ENCODE data around the gene CWH43. TPM values are rescaled to one million over a fixed set of nuclear protein-coding genes. Genes with fewer than 3 reads are reported as not detected.

CWH43 gene
- total and polyA plus RNA-seq, 2 donors (not counting 1 experiment from before 2014, with no cell fraction given): not detected

GRCh38 chr4:48947731-48948130, 38.3 kb upstream of the CWH43 start:
- H2AFZ ChIP-seq (ENCODE audit: insufficient read depth, low read depth, low read length, poor library complexity, severe bottlenecking): no peak overlapping the region
- H3K27me3 ChIP-seq (replicated peaks in 1 of 4; ENCODE audit: control extremely low read depth in 1 of 4, control insufficient read depth in 3 of 4, insufficient read depth in 4 of 4, low read length in 3 of 4): peaks cover 0 to 10% (median 4%) of the 10 kb centered on the region in 4 experiments
- no peaks in the 10 kb centered on the region for H4K20me1 ChIP-seq (ENCODE audit: control insufficient read depth, insufficient read depth, low read length, poor library complexity, severe bottlenecking)
- no peaks in the 10 kb centered on the region for H3K4me1 Mint-ChIP-seq
- H3K9me3 Mint-ChIP-seq (ENCODE audit: insufficient read depth): no peaks in the 10 kb centered on the region
- no peaks in the 10 kb centered on the region for H3K79me2 ChIP-seq (ENCODE audit: control insufficient read depth, insufficient read depth, low read length)
- H3K27ac ChIP-seq (ENCODE audit: low read length in 2 of 2): no peak overlapping the region
- ATAC-seq (ENCODE audit: low read depth) (no peak), DNase-seq (no peak)
- WGBS (ENCODE audit: insufficient coverage): no CpG with 5 or more reads among the region's 1 CpG
- no peaks in the 10 kb centered on the region for H3K4me1 ChIP-seq (ENCODE audit: control insufficient read depth in 2 of 2, insufficient read depth in 2 of 2, low read length in 2 of 2)
- H3K9ac ChIP-seq (ENCODE audit: low read length): no peak overlapping the region
- CTCF ChIA-PET: no interaction called here
- H3K9me3 ChIP-seq (ENCODE audit: control extremely low read depth in 1 of 3, control insufficient read depth in 2 of 3, insufficient read depth in 1 of 3, low read length in 2 of 3): peaks cover 0 to 6% (median 0%) of the 10 kb centered on the region in 3 donors
- H3K27me3 Mint-ChIP-seq: peaks cover 40% of the 10 kb centered on the region
- H3K4me2 ChIP-seq (replicated peaks; ENCODE audit: low read depth, low read length, poor library complexity, severe bottlenecking): no peak overlapping the region
- intact Hi-C loops (cut with micrococcal nuclease): no loop called here
- no peak overlapping the region for H3K27ac Mint-ChIP-seq
- H3K4me3 ChIP-seq (ENCODE audit: control extremely low read depth in 1 of 5, extremely low read depth in 1 of 5, insufficient read depth in 1 of 5, low read depth in 2 of 5, low read length in 4 of 5): no peak overlapping the region
- TF ChIP-seq EZH2 (IDR thresholded peaks at IDR 0.05; ENCODE audit: borderline replicate concordance, insufficient read depth, low read depth, low read length, poor library complexity, severe bottlenecking) (no peak), CTCF (IDR thresholded peaks at IDR 0.05) (no peak)
- H3K36me3 ChIP-seq (replicated peaks in 1 of 2; ENCODE audit: control extremely low read depth in 1 of 2, control insufficient read depth in 1 of 2, extremely low read depth in 1 of 2, insufficient read depth in 2 of 2, low read length in 1 of 2): no peaks in the 10 kb centered on the region
- no peak overlapping the region for H3K4me3 Mint-ChIP-seq
- POLR2A ChIA-PET: no interaction called here

- Histone ChIP-seq H3K4me3 (ENCODE audit: control extremely low read depth in 1 of 5, extremely low read depth in 1 of 5, insufficient read depth in 1 of 5, low read depth in 2 of 5, low read length in 4 of 5) (no peak overlapping the region), H3K27ac (ENCODE audit: low read length in 2 of 2) (no peak overlapping the region), H3K4me2 (replicated peaks; ENCODE audit: low read depth, low read length, poor library complexity, severe bottlenecking) (no peak overlapping the region), H3K27me3 (replicated peaks in 1 of 4; ENCODE audit: control extremely low read depth in 1 of 4, control insufficient read depth in 3 of 4, insufficient read depth in 4 of 4, low read length in 3 of 4) (peaks cover 0 to 9% (median 4%) of the 10 kb centered on the region in 4 experiments), H2AFZ (ENCODE audit: insufficient read depth, low read depth, low read length, poor library complexity, severe bottlenecking) (no peak overlapping the region), H3K79me2 (ENCODE audit: control insufficient read depth, insufficient read depth, low read length) (no peaks in the 10 kb centered on the region), H3K36me3 (replicated peaks in 1 of 2; ENCODE audit: control extremely low read depth in 1 of 2, control insufficient read depth in 1 of 2, extremely low read depth in 1 of 2, insufficient read depth in 2 of 2, low read length in 1 of 2) (no peaks in the 10 kb centered on the region), H4K20me1 (ENCODE audit: control insufficient read depth, insufficient read depth, low read length, poor library complexity, severe bottlenecking) (no peaks in the 10 kb centered on the region), H3K9me3 (ENCODE audit: control extremely low read depth in 1 of 3, control insufficient read depth in 2 of 3, insufficient read depth in 1 of 3, low read length in 2 of 3) (peaks cover 0 to 6% (median 0%) of the 10 kb centered on the region in 3 donors), H3K9ac (ENCODE audit: low read length) (no peak overlapping the region), H3K4me1 (ENCODE audit: control insufficient read depth in 2 of 2, insufficient read depth in 2 of 2, low read length in 2 of 2) (no peaks in the 10 kb centered on the region)
- Mint-ChIP-seq H3K4me1 (no peaks in the 10 kb centered on the region), H3K4me3 (no peak overlapping the region), H3K9me3 (ENCODE audit: insufficient read depth) (no peaks in the 10 kb centered on the region), H3K27me3 (peaks cover 33% of the 10 kb centered on the region), H3K27ac (no peak overlapping the region)
- POLR2A ChIA-PET: no interaction called here
- intact Hi-C loops (cut with micrococcal nuclease): no loop called here
- CTCF ChIA-PET: no interaction called here
- DNase-seq (no peak), ATAC-seq (ENCODE audit: low read depth) (no peak)
- no peak for TF ChIP-seq EZH2 (IDR thresholded peaks at IDR 0.05; ENCODE audit: borderline replicate concordance, insufficient read depth, low read depth, low read length, poor library complexity, severe bottlenecking)
- TF ChIP-seq CTCF (IDR thresholded peaks at IDR 0.05): no peak
These were observed 37.0 kb upstream of the CWH43 start for GRCh38 chr4:48949086-48949485.
